Peyer's patch (tissue), 4 donors: Measurements from ENCODE around the gene TREM2.

Experiments used
- POLR2A ChIP-seq, 2 donors: fragments of 450-650 bp; IDR thresholded peaks; one replicate each; pipeline ENCODE4 v1.5.1; 2017; ENCODE audit warnings: antibody characterized with exemption in 2 of 2, mild to moderate bottlenecking in 2 of 2, moderate library complexity in 2 of 2
- TF ChIP-seq, protein P1 (sequence below), 6 experiments: fragments of 450-650 bp in 4 of 6; fragments of 200-600 bp in 2 of 6; sonication (generic) in 1 of 6; IDR thresholded peaks; one replicate each; pipeline ENCODE4 v1.5.1; 2017 to 2019; ENCODE audit warnings: antibody characterized with exemption in 6 of 6, mild to moderate bottlenecking in 3 of 6, moderate library complexity in 1 of 6

DNA sequence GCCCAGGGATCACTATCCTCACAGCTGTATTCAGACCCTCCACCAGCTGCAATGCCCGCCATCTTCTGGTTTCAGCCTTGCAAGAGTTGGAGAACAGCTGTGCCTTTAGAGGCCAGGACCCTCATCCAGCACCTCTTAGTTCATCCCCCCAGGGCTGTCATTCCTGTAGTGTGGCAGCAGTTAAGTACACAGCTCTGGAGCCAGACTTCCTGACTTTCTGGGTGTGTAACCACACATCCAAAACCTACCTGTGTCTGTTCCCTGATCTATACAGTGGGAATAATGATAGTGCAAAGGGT lies 452 bp upstream of the TREM2 start:
- TF ChIP-seq, protein P1, sequence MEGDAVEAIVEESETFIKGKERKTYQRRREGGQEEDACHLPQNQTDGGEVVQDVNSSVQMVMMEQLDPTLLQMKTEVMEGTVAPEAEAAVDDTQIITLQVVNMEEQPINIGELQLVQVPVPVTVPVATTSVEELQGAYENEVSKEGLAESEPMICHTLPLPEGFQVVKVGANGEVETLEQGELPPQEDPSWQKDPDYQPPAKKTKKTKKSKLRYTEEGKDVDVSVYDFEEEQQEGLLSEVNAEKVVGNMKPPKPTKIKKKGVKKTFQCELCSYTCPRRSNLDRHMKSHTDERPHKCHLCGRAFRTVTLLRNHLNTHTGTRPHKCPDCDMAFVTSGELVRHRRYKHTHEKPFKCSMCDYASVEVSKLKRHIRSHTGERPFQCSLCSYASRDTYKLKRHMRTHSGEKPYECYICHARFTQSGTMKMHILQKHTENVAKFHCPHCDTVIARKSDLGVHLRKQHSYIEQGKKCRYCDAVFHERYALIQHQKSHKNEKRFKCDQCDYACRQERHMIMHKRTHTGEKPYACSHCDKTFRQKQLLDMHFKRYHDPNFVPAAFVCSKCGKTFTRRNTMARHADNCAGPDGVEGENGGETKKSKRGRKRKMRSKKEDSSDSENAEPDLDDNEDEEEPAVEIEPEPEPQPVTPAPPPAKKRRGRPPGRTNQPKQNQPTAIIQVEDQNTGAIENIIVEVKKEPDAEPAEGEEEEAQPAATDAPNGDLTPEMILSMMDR (IDR thresholded peaks at IDR 0.05): no peak
- TF ChIP-seq POLR2A (IDR thresholded peaks at IDR 0.05): no peak
